Limb (tissue), 2 donors: ENCODE measurements around the gene PEAK3.

Source experiments
- DNase-seq, 2 donors: peaks; one replicate each; pipeline ENCODE4 v3.0.0-alpha.2; 2016; ENCODE audit errors: extremely low spot score in 2 of 2

The PEAK3 gene

GRCh38 chr19:2239173-2239572, 42.8 kb downstream of the PEAK3 start:
- DNase-seq, result no peak

DNA sequence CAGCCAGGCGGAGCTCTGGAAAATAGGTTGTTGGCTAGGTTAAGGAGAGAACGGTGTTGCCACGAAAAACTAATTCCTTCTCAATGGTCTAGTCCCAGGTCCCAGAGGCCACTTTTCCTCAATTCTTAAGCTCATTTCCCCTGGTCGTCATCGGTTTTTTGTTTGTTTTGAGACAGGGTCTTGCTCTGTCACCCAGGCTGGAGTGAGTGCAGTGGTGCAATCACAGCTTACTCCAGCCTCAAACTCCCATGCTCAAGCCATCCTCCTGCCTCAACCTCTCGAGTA, 44.2 kb downstream of the PEAK3 start:
- no peak for DNase-seq

- no peak for DNase-seq
These were observed 44.7 kb downstream of the PEAK3 start for GRCh38 chr19:2237051-2237868.

DNA sequence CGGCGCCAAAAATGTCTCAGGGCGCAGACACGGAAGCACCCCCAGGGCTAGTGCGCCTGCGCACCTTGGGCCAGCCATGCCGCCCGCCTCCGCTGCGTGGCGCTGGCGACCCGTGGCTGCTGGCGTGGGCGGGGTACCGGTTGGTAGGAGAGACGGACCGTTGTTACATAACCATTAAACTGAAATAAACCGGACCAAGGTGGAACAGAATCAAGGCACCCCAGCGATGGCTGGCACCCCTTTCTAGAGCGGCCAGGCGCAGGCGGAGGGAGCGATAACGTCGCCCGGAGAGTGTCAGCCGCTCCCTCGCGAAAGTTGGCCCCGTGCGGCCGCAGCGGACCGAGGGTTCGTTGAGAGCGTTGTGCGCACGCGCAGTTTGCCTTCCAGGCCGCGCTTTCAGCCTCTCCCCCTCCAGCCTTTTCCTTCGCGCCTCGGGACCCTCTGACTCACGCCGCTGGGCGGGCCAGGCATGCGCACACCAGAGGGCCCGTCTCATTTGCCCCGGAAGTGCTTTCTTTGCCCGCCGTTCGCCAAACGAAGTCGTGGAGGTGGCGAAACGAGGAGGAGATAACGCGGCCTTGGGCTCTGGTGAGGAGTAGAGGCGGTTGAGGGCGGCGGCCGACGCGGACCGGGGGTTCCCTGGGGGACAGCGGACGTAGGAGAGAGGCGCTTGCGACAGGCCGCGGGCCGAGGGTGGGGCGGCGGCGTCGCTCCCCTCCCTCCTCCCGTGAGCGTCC, 45.5 kb downstream of the PEAK3 start, which contains the start of the genes PLEKHJ1 and SF3A2:
TSS of gene PLEKHJ1 (minus strand) at position 16 of the 737 bp plus-strand sequence. CDS start 81 bp downstream, outside the sequence.
TSS of gene SF3A2 (plus strand) at position 511 of the 737 bp plus-strand sequence. CDS start 6,595 bp downstream, outside the sequence.
- DNase-seq, result peak; percentile 99 to 100

- DNase-seq, result no peak
These were observed 46.0 kb downstream of the PEAK3 start for GRCh38 chr19:2236064-2236313.

GRCh38 chr19:2235381-2236063, 46.5 kb downstream of the PEAK3 start:
- no peak for DNase-seq

- no peak for DNase-seq
These were observed 47.0 kb downstream of the PEAK3 start for GRCh38 chr19:2234996-2235380.

GRCh38 chr19:2233601-2234280, 48.2 kb downstream of the PEAK3 start:
- DNase-seq, result no peak

- DNase-seq, result no peak
These were observed 49.5 kb downstream of the PEAK3 start for GRCh38 chr19:2232286-2233151.

GRCh38 chr19:2231621-2232221, 50.3 kb downstream of the PEAK3 start:
- no peak for DNase-seq

DNA sequence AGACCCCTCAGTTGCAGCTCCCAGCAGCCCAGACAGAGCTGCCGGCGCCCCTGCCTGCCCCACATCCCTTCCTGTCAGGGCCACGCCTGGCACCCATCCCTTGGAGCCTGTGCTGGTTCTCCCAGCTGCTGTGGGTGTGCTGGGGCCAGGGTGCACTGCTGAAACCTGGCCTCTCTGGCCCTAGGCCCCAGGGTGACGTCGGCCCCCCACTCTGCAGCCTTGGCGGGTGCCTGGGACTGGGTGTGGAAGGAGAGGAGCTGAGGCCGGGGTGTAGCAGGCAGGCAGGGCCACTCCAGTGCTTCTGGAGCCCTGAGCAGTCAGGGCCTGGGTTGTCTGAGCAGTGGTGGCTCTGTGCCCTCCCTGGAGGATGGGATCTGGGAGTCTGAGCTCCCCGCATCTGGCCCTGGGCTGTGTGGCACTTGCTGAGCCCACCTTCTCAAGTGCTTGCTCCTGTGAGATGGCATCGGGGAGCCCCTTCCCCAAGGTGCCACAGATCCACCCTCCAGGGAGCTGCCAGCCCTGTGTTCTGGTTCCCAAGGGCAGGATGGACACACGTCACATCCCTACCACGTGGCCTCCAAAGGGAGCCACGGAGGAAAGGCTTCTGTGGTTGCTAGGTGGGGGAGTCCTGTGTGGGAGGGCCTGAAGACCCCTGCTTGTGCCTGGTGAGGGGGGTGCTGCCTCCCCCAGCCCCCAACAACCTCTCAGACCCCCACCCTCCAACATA, 51.0 kb downstream of the PEAK3 start:
- no peak for DNase-seq

DNA sequence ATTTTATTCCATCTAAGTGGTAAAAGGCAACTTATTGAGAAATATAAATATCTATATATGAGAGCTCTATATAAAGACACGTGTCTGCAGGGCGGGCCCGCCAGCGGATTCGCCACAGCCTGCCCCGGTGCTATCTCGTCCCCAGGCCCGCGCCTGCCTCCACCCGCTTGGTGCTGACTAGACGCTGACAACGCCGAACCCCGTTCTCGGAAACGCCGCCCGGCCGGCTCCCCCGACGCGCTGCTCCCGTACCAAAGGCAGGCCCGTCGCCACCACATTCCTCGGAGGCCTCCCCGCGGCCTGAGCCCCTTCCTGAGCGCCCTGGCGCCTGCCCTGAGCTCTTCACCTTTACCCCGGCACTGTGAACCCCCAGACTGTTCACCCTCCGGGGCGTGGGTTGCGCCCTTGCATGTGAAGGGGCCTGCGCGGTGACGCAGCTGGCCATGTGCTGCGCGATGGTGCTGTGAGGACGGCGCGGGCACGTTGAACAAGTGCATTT, 51.9 kb downstream of the PEAK3 start:
- DNase-seq, result no peak

- DNase-seq, result no peak
These were observed 52.6 kb downstream of the PEAK3 start for GRCh38 chr19:2229103-2230032.

- DNase-seq, result no peak
These were observed 53.6 kb downstream of the PEAK3 start for GRCh38 chr19:2228157-2229030.

DNA sequence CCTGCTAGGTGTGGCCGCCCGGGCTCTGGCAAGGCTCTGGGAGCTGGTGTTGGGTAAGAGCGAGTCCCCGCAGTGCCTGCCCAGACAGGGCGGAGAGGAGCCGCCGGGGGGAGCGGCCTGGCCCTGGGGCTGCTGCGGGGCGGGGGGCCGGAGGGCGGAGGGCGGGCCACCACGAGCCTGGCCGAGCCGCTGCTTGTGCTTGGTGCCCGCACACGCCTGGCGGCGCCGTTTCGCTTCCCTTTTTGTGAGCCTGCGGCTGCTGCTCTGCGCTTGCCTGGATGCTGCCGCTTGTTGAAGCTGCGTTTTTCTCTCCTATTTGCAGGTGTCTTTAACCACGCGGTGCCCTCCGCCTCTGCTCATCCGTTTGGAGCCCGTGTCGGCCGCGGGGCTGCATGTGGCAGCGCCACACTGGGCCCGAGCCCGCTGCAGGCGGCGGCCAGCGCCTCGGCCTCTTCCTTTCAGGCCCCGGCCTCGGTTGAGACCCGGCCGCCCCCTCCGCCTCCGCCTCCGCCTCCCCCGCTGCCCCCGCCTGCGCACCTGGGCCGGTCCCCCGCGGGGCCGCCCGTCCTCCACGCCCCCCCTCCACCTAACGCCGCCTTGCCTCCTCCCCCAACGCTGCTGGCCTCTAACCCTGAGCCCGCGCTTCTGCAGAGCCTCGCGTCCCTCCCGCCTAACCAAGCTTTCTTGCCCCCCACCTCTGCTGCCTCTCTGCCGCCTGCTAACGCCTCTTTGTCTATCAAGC, 54.4 kb downstream of the PEAK3 start:
- no peak for DNase-seq

DNA sequence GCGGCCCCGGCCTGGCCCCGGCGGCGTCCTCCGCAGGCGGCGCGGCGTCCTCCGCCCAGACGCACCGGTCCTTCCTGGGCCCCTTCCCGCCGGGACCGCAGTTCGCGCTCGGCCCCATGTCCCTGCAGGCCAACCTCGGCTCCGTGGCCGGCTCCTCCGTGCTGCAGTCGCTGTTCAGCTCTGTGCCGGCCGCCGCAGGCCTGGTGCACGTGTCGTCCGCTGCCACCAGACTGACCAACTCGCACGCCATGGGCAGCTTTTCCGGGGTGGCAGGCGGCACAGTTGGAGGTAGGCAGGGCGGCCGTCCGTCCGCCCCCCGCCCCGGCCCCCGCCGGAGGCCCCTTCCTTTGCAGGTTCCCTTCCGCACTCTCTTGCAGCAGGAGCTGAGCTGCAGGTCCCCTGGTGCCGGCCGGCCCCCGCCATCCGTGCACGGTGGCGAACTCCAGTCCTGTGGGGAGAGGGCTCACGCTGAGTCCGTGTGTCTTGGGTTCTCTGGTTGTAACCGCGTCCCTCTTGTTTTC, 55.1 kb downstream of the PEAK3 start:
- DNase-seq, result no peak
